ENCODE measurements around the gene MB21D2.

DNA sequence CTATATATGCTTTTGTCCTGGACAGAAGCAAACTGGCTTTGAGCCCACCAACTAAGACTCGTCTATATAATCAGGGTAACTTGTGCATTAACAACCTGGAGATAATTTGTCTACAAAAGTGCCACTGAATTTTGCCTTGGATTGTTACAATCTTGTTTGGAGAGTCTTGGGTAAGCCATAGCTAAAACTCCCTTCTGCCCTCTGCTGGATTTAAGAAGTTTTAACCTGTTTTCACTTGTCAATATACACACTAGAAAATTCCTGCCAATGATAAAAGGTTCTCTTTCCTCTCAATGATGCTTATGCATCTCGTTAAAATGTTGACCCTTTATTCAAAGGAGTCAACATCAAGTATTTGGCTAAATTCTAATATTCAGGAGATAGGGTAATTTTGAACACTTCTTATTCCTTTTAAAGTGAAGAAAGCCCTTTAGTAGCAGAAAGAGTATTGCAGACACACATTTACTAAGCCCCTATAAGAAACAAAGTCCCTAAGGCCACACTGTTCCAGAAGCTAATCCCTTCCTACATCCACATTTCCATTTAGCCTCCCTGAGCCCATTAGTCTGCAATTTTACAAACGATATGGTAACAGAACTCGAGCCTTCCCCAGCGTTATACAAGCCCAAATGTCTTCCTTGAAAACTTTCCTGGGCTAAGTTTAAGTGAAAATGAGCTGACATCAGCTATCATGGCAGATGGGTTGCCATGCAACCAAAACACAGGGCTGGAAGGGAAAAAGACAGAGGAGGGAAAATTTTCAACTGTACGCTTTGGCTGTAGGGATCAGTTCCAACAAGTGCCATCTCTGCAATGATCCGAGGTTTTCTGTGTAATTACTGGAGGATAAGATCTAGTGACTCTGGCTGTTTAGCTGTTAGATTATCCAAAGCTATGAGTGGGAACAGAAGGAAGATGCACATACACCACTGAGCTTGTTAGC is 114.4 kb downstream of the MB21D2 start:
- TF ChIP-seq CTCF (IDR thresholded peaks at IDR 0.05 in 8 of 11, conservative IDR thresholded peaks at IDR 0.05 in 3 of 11) (peak in 9 of 11 experiments; percentile 12 to 58 (median 40)), POLR2AphosphoS5 (IDR thresholded peaks at IDR 0.05) (no peak), POLR2A (IDR thresholded peaks at IDR 0.05) (no peak)
